GM19025 (cell line): Measurements from ENCODE around the gene KCNN1.
"Not testable (repeated sequence)": the region's sequence is repeated elsewhere in the genome, so short reads cannot be mapped to it uniquely, and the experiment has no call there.

Experiments
- ATAC-seq: cut with Tn5 transposase; IDR thresholded peaks from one replicate; pipeline ENCODE4 v1.9.1; 2021; ENCODE audit warnings: mild to moderate bottlenecking, low read depth, moderate library complexity; ENCODE audit not compliant: unreplicated experiment

KCNN1 gene

DNA sequence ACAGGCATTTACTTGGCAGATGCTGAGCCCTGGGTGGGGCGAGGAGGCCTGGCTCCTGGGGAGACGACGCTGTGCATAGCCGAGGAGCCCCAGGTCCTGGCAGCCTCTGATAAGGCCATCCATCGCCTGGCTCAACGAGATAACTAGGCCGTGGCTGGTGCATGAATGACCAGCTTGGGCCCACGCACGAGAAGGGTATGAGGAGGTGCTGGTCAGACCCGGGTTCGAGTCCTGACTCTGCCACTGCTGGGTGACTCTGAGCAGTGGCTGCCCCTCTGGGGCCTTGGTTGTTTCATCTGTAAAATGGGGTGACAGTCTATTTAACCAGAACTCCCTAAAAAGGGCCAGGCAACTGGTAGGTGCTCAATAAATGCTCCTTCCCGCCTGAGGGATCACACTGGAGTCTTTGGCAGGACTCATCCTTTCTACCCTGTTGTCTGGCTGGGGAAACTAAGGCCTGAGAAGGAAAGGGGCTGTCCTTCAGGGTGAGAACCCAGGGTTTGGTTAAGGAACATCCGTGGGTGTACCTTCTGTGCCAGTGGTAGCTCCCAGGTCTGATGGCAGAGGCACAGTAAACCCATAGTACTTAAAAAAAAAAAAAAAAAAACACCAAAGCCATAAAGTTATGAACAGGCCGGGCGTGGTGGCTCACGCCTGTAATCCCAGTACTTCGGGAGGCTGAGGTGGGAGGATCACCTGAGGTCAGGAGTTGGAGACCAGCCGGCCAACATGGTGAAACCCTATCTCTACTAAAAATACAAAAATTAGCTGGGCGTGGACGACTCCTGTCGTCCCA, 33.0 kb downstream of the KCNN1 start:
- ATAC-seq = no peak

GRCh38 chr19:18000480-18000914, 33.6 kb downstream of the KCNN1 start:
- ATAC-seq = no peak

DNA sequence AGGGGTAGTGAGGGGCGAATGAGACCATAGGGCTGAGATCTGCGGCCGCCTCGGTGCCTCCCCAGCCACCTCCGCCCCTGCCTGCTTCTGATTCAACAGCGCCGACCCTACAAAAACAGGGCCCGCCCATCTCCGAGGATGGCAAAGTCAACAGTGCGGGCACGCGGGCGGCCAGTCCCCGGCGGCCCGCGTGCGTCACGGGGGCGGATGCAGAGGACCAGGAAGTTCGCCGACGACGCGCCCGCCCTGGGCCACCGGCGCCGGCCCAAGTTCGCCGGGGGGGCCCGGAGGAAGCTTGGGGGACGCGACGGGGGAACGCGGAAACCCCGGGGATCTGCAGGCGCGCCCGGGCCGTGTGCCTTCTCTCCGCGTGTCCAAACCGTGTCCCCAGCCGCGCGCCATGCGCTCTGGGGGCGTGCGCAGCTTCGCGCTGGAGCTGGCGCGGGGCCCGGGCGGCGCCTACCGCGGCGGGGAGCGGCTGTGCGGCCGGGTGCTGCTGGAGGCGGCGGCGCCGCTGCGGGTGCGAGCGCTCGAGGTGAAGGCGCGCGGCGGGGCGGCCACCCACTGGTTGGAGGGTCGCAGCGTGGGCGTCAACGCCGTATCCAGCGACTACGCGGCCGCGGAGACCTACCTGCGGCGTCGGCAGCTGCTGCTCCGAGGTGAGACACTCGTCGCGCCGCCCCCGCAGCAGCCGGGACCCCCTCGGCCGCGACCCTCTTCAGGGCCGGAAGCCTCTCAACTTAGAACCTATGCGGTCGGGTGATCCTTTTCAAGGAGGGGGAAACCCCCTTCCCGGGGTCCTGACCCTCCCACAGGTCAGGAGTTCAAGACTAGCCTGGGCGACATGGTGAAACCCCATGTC, 34.2 kb downstream of the KCNN1 start:
- ATAC-seq = no peak

GRCh38 chr19:18001777-18002345, 35.0 kb downstream of the KCNN1 start:
- no peak for ATAC-seq

DNA sequence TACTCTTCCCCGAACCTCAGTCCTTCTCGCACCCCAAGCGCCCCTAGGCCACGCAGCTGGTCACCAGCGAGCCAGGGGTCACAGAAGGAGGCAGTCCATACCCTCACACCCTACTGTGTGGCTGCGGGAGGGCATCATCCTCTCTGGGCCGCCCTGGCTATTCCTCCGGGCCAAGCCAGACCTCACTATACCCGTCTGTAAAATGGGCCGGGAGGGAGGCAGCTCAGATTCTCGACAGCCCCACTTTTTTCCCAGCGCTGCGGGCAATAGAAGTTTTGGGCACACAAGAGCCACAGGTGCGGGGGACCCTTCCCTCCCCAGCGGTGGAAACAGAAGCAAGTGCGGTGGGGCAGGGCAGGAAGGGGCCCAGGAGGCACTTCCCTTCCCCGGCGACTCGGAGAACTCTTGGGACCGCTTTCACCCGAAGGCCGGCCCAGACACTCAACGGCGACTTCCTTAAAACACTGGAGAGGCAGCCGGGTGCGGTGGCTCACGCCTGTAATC, 35.5 kb downstream of the KCNN1 start:
- no peak for ATAC-seq

- ATAC-seq = not testable (repeated sequence)
Measured at GRCh38 chr19:18005750-18006149, 38.8 kb downstream of the KCNN1 start.

- ATAC-seq = no peak
Measured at GRCh38 chr19:18007044-18007916, 40.4 kb downstream of the KCNN1 start.

GRCh38 chr19:18007917-18008673, 41.2 kb downstream of the KCNN1 start, which contains the start of gene ARRDC2:
Gene ARRDC2, plus strand, starts transcription at chr19:18008170. Its CDS starts 141 bp downstream, at chr19:18008311.
- no peak for ATAC-seq

- ATAC-seq = no peak
Measured at GRCh38 chr19:18008814-18009213, 41.9 kb downstream of the KCNN1 start.

GRCh38 chr19:18009412-18010066, 42.6 kb downstream of the KCNN1 start:
- ATAC-seq = no peak

- ATAC-seq = no peak
Measured at GRCh38 chr19:18010149-18010548, 43.2 kb downstream of the KCNN1 start.

- no peak for ATAC-seq
Measured at GRCh38 chr19:18013210-18014111, 46.6 kb downstream of the KCNN1 start.

DNA sequence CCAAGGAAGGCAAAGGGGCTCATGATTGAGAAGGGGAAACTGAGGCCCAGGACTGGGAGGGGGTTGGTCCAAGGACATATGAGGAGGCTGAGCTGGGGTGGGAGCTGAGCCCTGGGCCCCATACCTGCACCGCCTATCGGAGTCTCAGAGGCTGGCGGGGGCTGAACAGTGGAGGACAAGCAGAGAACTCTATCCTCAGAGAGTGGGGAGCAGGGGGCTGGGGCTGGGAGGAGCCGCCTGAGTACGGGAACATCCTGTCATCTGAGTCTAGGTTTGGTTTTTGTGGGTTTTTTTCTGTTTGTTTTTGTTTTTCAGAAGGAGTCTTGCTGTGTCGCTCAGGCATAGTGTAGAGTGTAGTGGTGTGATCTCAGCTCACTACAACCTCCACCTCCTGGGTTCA, 47.3 kb downstream of the KCNN1 start:
- no peak for ATAC-seq

GRCh38 chr19:18016209-18016910, 49.5 kb downstream of the KCNN1 start:
- ATAC-seq = no peak

DNA sequence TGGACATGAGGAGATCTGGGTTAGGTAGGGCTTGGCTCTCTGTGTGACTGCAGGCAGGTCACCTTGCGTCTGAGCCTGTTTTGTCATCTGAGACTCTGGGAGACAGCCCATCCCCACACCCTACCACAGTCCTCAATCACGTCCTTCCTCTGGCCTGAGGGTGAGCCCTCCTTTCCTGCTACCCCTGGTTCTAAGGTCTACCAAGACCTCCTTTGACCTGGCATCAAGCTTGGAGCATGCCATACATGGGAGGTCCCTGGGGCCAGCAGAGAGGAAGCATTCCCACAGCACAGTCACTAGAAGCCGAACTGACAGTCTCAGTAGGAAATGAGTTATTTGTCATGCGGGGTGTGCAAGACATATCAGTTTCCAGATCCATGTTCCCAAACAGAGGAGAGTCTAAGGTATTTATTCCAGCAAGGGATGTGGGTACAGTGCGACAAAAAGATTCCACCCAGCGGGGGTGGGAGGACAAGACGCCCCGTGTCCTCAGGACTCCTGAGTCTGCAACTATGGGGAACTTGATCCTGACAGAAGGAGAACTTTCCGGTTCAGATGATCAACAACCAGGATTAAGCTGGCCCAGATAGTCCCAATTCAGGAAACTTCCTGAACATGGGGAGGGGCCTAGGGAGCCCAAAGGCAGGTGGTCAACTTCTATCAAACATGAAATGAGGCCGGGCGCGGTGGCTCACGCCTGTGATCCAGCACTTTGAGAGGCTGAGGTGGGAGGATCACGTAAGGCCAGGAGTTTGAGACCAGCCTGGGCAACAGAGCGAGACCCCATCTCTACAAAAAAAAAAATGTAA, 50.6 kb downstream of the KCNN1 start:
- ATAC-seq = no peak
